ENCODE measurements around the gene CELF2. TPM values are rescaled to one million over a fixed set of nuclear protein-coding genes. Genes with fewer than 3 reads are reported as not detected.

CELF2 gene
- total and polyA plus RNA-seq, 8 donors: 58.0 to 107 (median 65.9) TPM

GRCh38 chr10:11131112-11131639 lies 113.5 kb downstream of the CELF2 start:
- no peaks in the 10 kb centered on the region for H3K27me3 ChIP-seq
- no peak for DNase-seq
- intact Hi-C loops (cut with DNase I): no loop called here
- H3K36me3 ChIP-seq: no peaks in the 10 kb centered on the region
- no peaks in the 10 kb centered on the region for H3K9me3 ChIP-seq
- H3K4me1 ChIP-seq: peaks cover 3 to 8% of the 10 kb centered on the region in 2 donors
- no peak for ATAC-seq
- H3K27ac ChIP-seq: no peak overlapping the region
- TF ChIP-seq CTCF (IDR thresholded peaks at IDR 0.05): no peak
- no peak overlapping the region for H3K4me3 ChIP-seq

- H3K27ac ChIP-seq: no peak overlapping the region
- no peaks in the 10 kb centered on the region for H3K36me3 ChIP-seq
- no peak overlapping the region for H3K4me3 ChIP-seq
- intact Hi-C loops (cut with DNase I): no loop called here
- no peaks in the 10 kb centered on the region for H3K27me3 ChIP-seq
- H3K9me3 ChIP-seq: no peaks in the 10 kb centered on the region
- ATAC-seq: no peak
- no peak for TF ChIP-seq CTCF (IDR thresholded peaks at IDR 0.05)
- H3K4me1 ChIP-seq: peaks cover 3 to 8% of the 10 kb centered on the region in 2 donors
- no peak for DNase-seq
These were observed 116.7 kb downstream of the CELF2 start for GRCh38 chr10:11134411-11134810.

GRCh38 chr10:11135709-11136108 lies 118.0 kb downstream of the CELF2 start:
- peak; percentile 61 for ATAC-seq
- intact Hi-C loops (cut with DNase I): no loop called here
- DNase-seq: no peak
- no peak overlapping the region for H3K27ac ChIP-seq
- no peaks in the 10 kb centered on the region for H3K36me3 ChIP-seq
- peaks cover 0 to 1% of the 10 kb centered on the region in 2 donors for H3K4me1 ChIP-seq
- H3K27me3 ChIP-seq: no peaks in the 10 kb centered on the region
- TF ChIP-seq CTCF (IDR thresholded peaks at IDR 0.05): no peak
- no peak overlapping the region for H3K4me3 ChIP-seq
- no peaks in the 10 kb centered on the region for H3K9me3 ChIP-seq

GRCh38 chr10:11138314-11139033 lies 120.8 kb downstream of the CELF2 start:
- Histone ChIP-seq H3K36me3 (no peaks in the 10 kb centered on the region), H3K27me3 (no peaks in the 10 kb centered on the region), H3K9me3 (no peaks in the 10 kb centered on the region), H3K27ac (no peak overlapping the region), H3K4me3 (no peak overlapping the region), H3K4me1 (peaks cover 0 to 6% of the 10 kb centered on the region in 2 donors)
- intact Hi-C loops (cut with DNase I): no loop called here
- ATAC-seq: no peak
- no peak for TF ChIP-seq CTCF (IDR thresholded peaks at IDR 0.05)
- no peak for DNase-seq

GRCh38 chr10:11140963-11141362 lies 123.3 kb downstream of the CELF2 start:
- no peak for DNase-seq
- no peaks in the 10 kb centered on the region for H3K9me3 ChIP-seq
- no peak overlapping the region for H3K4me3 ChIP-seq
- no peaks in the 10 kb centered on the region for H3K27me3 ChIP-seq
- peaks cover 1 to 21% of the 10 kb centered on the region in 2 donors for H3K4me1 ChIP-seq
- TF ChIP-seq CTCF (IDR thresholded peaks at IDR 0.05): no peak
- no peak overlapping the region for H3K27ac ChIP-seq
- intact Hi-C loops (cut with DNase I): no loop called here
- H3K36me3 ChIP-seq: no peaks in the 10 kb centered on the region
- no peak for ATAC-seq

All from left lung (tissue), 10 donors.